Stimulated activated CD4-positive, alpha-beta T cell treated with anti-CD3 and anti-CD28 coated beads, TNF-alpha, amount 100 ng/mL, for 1 hour (primary cell): Measurements from ENCODE around the gene CDH4.
"Not testable (repeated sequence)": the region's sequence is repeated elsewhere in the genome, so short reads cannot be mapped to it uniquely, and the experiment has no call there.

ENCODE experiments used
- DNase-seq, 3 donors: peaks; one replicate each; pipeline ENCODE4 v3.0.0-alpha.2; 2020; ENCODE audit warnings: low read depth in 3 of 3, low spot score in 1 of 3

Gene CDH4

DNA sequence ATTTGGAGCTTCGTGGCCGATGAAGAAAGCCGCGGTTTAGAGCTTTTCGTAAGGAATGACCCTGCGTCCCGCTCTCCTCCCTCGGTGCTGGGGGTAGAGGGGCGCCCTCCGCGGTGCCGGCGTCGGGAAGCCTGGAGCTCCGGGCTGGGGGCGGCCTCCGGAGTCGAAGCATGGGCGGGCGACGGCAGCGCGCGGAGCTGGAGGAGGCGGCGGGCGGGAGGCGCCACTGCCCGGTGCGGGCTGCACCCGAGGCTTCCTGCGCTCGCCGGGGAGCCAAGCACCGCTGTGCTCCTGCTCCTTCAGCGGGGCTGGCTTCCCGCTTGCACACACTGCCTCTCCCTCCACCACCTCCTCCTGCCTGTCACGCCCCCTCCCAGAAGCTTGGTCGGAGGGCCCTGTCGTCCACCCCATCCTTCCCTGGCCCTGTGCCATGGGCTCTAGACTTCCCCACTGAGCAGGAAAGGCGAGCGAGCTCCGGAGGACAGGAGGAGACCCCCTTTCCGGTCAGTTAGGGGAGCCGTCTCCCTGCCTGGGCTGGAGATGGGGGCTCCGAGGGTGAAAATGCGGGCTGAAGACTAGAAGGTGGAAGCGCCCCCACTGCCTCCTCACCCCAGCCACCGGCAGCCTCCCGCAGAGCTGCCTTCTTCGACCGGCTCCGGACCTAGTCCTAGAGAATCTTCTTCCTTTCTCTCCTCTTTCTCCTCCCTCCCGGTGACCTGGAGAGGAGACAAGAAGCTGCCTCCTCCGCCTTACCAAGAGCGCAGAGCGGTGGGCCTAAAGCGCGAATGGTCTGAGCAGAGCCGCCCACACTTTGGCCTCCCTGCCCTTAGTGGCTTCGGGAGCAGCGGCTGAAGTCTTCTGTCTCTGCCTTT, 1.8 kb downstream of the CDH4 start:
- DNase-seq = no peak

DNA sequence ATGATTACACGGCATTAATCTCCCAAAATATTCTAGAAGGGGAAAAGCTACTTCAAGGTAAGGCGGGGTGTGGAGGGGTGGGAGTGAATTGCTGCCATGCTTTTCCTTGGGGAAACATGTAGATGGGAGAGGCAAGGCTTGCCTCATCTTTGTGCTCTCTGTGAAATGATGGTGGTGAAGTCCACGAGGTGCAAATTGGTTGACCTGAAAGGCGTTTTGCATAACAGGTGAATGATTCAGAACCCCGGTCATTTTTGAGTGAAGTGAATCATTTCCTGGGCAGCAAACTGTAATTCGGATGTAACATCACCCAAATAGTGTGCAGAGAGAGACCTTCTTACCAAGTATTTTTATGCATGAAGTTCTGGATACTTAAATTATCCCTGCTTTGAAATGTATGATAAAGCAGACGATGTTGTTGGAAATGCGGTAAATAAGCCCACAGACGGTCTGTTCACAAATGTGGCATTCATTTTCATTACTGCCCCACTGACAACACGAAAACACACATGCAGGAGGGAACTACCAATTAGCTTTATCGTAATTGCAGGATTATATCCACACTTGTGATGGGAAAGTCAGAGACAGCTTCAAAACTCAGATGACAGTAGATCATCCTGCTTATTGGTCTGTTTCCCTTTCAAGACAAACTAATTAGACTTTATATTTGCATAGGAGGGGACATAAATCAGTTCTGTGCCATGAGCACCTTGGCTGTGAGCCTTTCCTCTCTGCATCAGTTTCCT, 3.0 kb downstream of the CDH4 start:
- no peak for DNase-seq

DNA sequence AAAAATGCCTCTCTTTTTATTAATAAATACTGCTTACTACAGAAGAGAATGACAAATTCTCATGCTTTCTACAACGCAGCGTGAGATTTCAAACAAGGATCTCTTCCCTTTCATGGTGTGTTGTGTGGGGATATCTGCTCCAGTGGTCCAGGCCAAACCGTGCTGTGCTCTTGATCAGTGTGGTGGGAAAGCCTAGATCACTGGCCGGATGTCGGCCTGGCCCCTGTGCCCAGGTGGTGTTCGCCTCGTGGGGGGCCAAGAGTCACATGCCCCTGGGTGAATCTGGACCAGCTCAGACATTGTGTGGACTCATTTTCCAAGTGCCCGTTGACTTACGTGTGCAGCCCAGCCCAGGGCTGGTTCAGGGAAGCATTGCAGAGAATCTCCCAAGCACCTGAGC, 4.3 kb downstream of the CDH4 start:
- DNase-seq = no peak

DNA sequence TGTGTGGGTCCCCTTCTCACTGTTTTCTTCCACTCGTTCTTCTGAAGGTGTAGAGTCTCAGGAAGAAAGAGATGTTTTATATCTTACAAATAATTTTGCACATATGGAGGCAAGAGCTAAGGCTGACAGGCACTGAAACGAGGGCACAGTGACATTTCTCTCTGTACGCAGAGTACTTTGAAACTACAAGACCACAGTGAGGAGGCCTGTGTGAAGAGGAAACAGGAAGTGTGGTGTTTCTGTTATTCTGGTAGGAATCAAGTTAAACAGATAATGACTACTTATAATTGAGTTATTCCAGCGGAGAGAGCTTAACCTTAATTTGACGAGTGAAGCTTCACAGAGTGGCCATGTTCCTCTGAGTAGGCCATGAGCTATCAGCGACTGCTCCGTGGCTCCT, 4.8 kb downstream of the CDH4 start:
- DNase-seq = no peak

DNA sequence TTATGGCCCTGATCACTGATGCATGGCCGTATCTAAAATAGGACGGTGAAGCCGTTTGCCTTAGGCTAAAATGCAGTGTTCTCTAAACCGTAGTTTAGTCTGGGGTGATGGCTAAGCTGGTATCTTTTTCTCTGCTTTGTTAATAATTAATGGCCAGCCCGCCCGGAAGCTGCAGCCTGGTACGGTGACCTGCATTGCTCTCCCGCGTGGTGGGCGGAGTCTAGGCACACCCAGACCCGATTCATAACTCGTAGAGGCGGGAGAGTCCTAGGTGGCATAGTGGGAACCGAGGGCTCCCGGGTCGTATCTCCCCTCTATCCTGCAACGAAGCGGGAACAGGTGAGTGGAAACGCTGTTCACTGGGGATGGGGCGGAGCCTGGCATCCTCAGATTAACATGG, 5.5 kb downstream of the CDH4 start:
- no peak for DNase-seq

DNA sequence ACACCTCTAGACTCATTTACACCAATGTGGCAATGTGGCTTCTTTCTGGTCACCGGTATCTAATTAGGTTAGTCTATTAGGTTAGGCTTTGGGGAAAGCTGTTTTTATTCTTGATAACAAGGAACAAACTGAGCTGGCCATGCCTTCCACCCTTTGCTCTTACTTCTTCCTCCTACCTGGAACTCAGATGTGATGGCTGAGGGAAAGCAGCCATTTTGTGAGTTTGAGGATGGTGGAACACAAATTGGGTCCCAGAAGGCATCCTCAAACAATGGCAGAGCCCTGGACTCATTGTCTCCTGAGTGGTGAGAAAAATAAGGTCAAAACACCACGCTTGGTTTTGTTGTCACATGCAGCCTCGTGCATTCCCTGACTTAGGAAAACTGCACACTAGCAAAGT, 7.7 kb downstream of the CDH4 start:
- no peak for DNase-seq

DNA sequence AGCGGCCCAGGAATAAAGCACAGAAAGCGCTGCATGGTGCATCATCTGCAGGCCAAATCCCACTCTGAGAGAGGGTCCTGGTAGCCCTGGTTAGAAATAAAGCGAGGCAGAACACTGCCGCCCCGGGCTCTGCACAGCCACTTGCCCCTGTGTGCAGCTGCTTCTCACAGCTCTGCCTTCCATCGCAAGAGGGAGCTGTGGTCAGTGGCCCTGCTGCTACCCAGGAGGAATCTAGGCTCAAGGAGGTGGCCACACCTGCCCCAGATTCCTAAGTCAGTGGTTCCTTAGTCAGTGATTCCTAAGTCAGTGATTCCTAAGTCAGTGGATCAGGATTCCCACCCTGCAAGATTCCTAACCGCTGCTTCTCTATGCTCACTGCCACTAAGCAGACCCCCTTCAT, 8.8 kb downstream of the CDH4 start:
- DNase-seq = no peak

DNA sequence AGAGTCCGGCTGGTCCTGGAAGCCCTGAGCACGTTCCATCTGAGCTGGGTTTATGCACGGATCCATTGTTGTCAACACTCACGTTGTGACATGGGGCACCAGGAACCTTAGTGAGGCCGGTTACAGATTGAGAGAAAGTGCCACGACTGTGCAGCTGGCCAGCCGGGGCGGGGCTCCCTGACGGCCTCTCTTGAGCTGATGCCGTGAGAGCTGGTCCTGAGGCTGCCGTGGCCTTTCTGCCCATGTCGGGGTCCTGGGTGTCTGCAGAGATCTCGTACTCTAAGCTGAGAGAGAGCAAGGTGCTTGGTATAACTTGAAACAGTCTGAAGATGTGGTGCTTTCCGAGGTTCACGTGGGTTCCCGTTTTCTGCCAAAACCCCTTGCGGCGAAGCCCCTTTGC, 10.0 kb downstream of the CDH4 start:
- DNase-seq = no peak

DNA sequence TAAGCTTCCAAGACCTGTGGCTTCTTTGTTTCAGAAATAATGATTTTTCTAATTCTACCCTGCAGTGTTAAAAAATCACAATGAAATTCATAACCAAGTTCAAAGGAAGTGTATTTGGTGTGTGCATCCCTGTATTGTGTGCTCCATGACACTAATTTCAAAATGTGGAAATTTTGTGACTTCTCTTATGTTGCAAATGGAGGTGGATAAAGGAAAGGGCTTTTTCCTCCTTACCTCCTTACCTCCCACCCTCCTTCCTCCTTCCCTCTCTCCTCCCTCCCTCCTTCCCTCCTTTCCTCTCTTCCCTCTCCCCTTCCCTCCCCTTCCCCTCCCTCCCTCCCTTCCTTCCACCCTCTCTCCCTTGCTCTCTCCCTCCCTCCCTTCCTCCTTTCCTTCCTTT, 10.5 kb downstream of the CDH4 start:
- no peak for DNase-seq

DNA sequence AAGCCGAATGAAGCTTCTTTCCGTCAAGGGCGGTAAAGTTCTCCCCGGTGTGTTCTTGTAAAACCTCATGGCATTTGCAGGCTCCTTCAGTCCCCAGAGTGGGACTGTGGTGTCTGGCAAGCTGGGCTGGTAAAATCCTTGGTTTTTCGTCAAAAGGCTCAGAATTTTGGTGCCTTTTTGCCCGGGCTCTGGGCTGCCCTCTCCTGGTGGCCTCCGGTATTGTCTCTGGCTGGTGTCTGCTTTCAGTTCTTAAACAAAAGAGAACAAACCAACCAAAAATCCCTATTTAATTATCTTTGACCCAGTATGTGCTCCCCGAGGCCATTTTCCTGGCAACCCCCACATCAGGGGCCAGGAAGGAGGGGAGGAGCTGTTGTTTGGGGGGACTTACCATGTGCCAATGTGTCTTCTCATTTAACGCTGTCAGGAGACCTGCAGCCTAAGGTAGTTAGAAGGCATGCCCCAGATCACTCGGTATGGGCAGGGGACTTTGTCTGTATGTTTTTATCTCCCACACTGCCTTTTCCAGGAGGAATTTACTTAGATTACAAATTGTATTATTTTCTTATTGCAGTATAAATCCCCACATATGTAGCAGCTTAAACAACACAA, 11.1 kb downstream of the CDH4 start:
- DNase-seq = peak in 1 of 3 donors; percentile 21

DNA sequence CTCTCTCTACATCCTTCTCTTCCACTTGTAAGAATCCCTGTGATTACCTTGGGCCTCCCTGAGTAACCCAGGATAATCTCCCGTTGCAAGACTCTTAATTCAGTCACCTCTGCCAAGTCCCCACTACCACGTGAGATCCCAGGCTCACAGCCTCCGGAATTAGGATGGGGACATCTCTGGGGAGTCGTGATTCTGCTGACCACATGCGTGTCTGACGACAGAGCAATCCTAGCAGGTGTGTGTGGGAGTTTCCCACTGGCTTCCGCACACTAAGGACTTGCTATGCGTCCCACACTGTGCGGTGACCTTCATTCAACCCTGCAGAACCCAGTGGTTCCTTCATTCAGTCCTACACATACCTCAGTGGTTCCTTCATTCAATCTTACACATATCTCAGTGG, 11.9 kb downstream of the CDH4 start:
- no peak for DNase-seq

DNA sequence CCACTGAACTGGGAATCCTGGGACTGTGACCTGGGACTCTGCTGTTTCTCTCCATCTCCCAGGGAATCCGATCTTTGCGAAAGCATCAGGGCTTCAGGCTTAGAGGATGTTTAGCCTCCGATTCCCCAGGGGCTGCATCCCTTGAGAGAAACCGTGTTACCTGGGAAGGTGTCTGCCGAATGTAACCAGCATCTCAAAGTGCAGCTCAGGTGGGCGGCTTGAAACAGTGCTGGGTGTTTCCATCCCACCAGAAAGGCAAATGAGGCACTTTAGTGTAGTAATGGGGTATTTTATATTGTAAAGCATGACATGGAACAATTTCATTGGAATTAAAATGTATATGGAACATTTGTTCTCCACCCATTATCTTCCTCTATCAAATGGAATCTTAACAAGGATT, 15.2 kb downstream of the CDH4 start:
- no peak for DNase-seq

DNA sequence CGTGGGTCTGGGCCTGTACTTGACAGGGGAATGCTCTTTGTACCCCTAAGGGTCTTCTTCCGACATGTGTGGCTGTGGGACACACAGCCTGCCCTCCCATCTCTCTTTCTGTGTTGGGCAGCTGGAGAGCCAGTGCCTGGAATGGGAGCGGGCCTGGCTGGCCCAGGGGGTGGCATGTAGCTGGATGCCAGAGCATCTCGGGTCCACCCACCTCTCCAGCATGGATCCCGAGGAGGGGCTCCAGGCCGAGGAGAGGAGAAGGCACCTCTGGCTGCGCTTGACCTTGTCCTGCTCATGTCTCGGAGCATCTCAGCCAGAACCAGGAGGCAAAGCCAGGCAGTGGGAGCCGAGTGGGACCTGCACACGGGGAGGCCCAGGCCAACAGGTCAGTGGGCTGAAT, 16.0 kb downstream of the CDH4 start:
- DNase-seq = no peak

DNA sequence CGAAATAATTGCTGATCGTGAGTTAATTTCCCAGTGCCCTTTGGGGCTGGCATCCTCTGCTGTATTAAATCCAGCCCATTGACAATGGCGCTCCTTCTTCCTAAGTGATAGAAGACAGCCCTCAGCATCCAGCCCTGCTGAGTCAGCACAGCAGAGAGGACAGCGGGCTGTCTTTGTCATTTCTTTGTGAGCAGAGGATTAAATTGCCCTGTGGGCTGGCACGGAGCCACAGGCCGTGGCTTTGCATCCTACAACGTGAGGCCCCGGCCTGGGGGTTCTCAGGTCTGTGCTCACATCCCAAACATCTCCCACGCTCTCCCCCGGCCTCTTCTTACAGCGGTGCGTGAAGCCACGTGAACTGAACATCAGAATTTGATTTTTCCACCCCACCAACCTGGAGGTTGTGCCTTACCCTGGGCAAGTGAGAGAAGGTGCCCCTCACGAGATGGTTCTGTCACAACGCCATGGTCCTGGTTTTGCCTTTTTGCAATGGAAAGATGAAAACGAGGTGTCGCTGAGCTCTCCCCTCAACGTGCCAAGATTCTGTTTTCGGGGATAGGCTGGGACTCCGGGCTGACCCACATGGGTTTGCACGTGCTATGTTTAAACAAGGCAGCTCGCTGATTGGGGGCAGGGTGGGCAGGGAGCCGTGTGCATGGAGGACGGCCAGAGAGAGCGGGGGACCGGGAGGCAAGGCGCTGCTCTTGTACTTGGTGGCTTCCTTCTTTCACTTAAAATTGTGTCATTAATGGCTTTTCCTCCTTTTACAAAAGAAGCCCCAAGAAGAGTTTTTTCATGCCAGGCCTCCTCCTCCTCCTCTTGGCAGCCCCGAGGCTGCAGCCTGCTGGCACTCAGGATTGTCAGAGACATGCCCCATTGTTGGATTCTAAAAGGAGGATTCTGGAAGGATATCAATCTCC, 19.5 kb downstream of the CDH4 start:
- no peak for DNase-seq

DNA sequence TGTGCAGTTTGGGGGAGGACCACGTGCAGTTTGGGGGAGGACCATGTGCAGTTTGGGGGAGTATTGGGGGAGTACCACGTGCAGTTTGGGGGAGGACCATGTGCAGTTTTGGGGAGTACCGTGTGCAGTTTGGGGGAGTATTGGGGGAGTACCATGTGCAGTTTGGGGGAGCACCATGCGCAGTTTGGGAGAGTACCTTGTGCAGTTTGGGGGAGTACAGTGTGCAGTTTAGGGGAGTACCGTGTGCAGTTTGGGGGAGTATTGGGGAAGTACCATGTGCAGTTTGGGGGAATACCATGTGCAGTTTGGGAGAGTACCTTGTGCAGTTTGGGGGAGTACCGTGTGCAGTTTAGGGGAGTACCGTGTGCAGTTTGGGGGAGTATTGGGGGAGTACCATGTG, 21.0 kb downstream of the CDH4 start:
- DNase-seq = not testable (repeated sequence)

DNA sequence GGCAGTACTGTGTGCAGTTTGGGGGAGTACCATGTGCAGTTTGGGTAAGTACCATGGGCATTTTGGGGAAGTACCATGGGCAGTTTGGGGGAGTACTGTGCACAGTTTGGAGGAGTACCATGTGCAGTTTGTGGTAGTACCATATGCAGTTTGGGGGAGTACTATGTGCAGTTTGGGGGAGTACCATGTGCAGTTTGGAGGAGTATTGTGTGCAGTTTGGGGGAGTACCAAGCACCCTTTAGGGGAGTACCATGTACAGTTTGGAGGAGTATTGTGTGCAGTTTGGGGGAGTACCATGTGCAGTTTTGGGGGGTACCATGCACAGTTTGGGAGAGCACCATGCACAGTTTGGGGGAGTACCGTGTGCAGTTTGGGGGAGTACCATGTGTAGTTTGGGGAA, 21.6 kb downstream of the CDH4 start:
- DNase-seq = not testable (repeated sequence)

DNA sequence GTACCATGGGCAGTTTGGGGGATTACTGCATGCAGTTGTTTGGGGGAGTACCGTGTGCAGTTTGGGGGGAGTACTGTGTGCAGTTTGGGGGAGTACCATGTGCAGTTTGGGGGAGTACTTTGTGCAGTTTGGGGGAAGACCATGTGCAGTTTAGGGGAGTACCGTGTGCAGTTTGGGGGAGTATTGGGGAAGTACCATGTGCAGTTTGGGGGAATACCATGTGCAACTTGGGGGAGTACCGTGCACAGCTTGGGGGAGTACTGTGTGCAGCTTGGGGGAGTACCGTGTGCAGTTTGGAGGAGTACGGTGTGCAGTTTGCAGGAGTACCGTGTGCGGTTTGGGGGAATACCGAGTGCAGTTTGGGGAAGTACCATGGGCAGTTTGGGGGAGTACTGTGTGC, 22.3 kb downstream of the CDH4 start:
- no peak for DNase-seq

DNA sequence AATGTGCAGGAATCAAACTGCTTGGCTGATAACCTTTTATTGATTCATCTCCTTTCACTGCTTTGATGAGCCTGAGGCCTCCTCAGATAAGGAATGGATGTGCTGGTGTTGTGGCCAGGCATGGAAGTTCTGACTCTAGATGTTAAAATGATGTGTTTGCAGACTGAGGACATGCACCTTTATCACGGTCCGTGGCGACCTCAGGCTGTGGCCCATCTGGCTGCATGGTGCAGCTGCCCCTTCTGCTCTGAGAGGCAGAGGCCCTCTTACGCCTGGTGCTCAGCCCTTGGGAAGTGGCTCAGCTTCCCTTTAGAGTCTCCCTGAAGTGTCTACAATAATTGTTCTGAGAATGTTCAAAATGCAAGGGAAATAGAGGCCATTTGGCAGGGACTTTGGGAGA, 26.2 kb downstream of the CDH4 start:
- DNase-seq = no peak

DNA sequence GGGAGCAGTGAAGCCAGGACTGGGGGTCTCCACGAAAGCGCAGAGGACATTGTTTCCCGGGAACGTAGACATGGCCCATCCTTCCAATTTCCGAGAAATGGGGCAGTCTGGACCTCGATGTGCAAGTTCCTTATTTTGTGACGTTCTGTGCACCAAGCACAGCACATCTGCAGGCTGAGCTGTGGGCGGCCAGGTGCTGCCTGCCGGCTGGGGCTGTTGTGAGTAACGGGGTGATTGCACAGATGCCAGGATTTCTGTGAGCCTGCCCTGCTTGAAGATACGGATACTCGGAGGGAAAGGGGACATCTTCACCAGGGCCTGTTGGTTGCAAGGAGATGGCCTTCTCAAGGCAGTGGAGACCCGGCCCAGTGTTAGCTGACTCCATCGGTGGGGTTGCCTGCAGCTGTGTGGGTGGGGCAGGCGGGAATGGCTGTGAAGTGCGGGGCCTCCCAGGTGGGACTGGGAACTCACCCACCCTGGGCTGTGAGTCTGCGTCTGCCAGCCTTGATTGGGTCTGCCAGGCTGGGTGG, 27.6 kb downstream of the CDH4 start:
- no peak for DNase-seq

DNA sequence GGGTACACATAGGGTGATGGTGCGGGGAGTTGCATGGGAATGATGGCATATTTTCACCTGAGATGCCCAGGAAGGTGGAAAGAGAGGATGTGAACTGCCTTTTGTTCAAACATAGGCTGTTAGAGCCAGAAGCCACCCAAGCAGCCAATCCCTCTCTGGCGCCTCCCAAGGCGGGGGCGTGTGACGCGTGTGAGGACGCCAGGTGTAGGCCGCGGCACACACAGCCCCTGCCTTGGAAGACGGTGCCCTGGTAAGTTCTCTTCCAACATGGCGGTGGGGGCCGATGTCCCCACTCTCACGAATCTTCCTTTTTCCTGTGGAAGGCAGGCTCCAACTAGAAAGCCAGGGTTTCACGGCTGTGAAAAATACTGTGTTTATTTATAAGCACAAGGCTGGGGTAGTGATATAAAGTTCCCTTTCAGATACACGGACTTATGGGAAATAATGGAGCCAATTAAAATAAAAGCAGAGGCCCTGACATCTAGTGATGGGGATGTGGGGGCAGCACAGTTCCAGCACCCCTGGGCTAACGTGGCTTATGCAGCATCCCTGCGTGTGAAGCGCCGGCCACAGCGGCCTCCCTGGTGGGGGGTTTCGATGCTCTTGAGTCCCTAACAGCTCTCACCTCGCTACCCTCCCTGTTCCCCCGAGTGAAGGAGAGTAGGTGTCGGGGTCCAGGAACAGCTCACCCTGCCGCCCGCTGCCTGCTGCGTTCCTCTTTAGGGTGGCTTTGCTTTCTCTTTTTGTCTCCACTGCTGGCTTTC, 28.3 kb downstream of the CDH4 start:
- no peak for DNase-seq
